Glutamatergic neuron (in vitro differentiated cells): Measurements from ENCODE around the gene NETO2. TPM values are rescaled to one million over a fixed set of nuclear protein-coding genes. Genes with fewer than 3 reads are reported as not detected.

ENCODE experiments used
- DNase-seq: peaks from one replicate; pipeline ENCODE4 v3.0.0; 2022
- H3K27ac Mint-ChIP-seq: one replicate; pipeline ENCODE4 v1.8.0; 2020; ENCODE audit warnings: mild to moderate bottlenecking, mixed read lengths, inconsistent platforms; ENCODE audit not compliant: unreplicated experiment
- H3K27me3 Mint-ChIP-seq: one replicate; pipeline ENCODE4 v1.8.0; 2020; ENCODE audit warnings: mild to moderate bottlenecking, moderate library complexity, mixed read lengths, inconsistent platforms; ENCODE audit not compliant: unreplicated experiment
- H3K36me3 Mint-ChIP-seq: one replicate; pipeline ENCODE4 v1.8.0; 2020; ENCODE audit warnings: mild to moderate bottlenecking, mixed read lengths, inconsistent platforms; ENCODE audit not compliant: unreplicated experiment
- H3K4me1 Mint-ChIP-seq: one replicate; pipeline ENCODE4 v1.8.0; 2020; ENCODE audit warnings: mild to moderate bottlenecking, low read depth, mixed read lengths, inconsistent platforms; ENCODE audit not compliant: unreplicated experiment
- H3K4me3 Mint-ChIP-seq: one replicate; pipeline ENCODE4 v1.8.0; 2020; ENCODE audit warnings: mild to moderate bottlenecking, mixed read lengths, inconsistent platforms; ENCODE audit not compliant: unreplicated experiment
- H3K9me3 Mint-ChIP-seq: one replicate; pipeline ENCODE4 v1.8.0; 2020; ENCODE audit warnings: mild to moderate bottlenecking, moderate library complexity, mixed read lengths, inconsistent platforms; ENCODE audit not compliant: unreplicated experiment
- total RNA-seq: library from RNA; stranded (reverse); fragmentation: NEBNext Ultra II Directional; extraction: Animal tissue kit (Norgen Biotek cat#: 25700); gene quantifications from one replicate; pipeline ENCODE4 v1.2.1, GENCODE V29; 2021; ENCODE audit not compliant: unreplicated experiment
- TF ChIP-seq, protein P1 (sequence below): fragments of 200-600 bp; sonication (generic); IDR thresholded peaks from one replicate; pipeline ENCODE4 v1.5.0; 2021; ENCODE audit not compliant: partially characterized antibody, unreplicated experiment

Gene NETO2
- total RNA-seq, 1 donor from 2014 or later, result 26.3 TPM

DNA sequence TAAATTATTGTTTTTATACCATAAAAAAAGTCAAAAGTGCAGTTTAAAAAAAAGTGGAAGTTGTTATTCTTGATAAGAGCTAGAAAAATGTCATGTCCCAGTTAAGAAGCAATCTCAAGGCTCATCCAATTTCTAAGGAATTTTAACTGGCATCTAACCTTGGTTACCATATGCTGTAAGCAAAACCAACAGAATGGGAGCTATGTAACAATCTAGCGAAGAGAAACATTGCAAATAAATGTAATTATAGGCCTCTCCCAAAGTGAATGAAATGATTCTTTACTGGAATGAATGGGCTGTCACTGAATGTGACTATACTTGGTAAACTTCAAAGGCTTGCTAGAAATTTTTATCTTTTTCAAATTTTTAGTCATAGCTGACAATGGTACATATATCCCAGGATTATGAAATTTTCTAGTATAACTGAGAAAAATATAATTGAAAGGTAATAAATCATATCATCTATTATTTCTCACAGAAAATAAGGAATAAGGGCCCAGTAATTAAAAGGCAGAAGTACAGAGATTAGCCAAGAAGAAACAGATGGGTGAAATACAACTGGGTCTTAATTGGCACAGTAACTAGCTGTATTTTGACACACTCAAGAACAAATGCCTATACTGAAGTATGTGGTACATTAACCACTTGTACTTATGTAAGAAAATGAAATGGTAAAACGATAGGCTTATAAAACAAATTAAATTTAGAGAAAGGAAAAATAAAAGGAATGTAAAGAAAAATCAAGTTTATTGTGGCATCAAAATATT is 61.5 kb downstream of the NETO2 start:
- H3K4me1 Mint-ChIP-seq, result no peaks in the 10 kb centered on the region
- H3K27ac Mint-ChIP-seq, result no peak overlapping the region
- DNase-seq, result no peak
- no peaks in the 10 kb centered on the region for H3K9me3 Mint-ChIP-seq
- H3K36me3 Mint-ChIP-seq, result peaks cover 4% of the 10 kb centered on the region
- no peak overlapping the region for H3K4me3 Mint-ChIP-seq
- TF ChIP-seq, protein P1, sequence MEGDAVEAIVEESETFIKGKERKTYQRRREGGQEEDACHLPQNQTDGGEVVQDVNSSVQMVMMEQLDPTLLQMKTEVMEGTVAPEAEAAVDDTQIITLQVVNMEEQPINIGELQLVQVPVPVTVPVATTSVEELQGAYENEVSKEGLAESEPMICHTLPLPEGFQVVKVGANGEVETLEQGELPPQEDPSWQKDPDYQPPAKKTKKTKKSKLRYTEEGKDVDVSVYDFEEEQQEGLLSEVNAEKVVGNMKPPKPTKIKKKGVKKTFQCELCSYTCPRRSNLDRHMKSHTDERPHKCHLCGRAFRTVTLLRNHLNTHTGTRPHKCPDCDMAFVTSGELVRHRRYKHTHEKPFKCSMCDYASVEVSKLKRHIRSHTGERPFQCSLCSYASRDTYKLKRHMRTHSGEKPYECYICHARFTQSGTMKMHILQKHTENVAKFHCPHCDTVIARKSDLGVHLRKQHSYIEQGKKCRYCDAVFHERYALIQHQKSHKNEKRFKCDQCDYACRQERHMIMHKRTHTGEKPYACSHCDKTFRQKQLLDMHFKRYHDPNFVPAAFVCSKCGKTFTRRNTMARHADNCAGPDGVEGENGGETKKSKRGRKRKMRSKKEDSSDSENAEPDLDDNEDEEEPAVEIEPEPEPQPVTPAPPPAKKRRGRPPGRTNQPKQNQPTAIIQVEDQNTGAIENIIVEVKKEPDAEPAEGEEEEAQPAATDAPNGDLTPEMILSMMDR, result no peak
- H3K27me3 Mint-ChIP-seq, result no peaks in the 10 kb centered on the region

DNA sequence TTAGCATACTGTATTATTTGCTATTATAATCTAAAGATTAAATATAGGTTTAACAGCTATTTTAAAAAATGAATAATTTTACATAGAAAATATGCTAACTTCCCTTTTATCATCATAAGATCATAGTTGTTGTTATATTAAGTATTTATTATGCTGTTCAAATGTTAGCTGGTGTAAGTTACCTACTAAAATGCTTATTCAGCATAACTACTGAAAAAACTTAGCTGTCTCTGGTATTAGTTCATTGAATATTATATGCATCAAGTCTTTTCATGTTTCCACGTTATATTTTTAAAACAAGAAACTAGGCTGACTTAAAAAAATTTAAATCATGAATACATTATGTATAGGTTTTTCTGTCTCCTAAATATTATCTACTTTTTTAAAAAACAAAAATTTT is 62.6 kb downstream of the NETO2 start:
- H3K9me3 Mint-ChIP-seq, result no peaks in the 10 kb centered on the region
- no peak overlapping the region for H3K4me3 Mint-ChIP-seq
- TF ChIP-seq, protein P1, result no peak
- no peak overlapping the region for H3K27ac Mint-ChIP-seq
- no peak for DNase-seq
- no peaks in the 10 kb centered on the region for H3K4me1 Mint-ChIP-seq
- H3K36me3 Mint-ChIP-seq, result peaks cover 4% of the 10 kb centered on the region
- H3K27me3 Mint-ChIP-seq, result no peaks in the 10 kb centered on the region

DNA sequence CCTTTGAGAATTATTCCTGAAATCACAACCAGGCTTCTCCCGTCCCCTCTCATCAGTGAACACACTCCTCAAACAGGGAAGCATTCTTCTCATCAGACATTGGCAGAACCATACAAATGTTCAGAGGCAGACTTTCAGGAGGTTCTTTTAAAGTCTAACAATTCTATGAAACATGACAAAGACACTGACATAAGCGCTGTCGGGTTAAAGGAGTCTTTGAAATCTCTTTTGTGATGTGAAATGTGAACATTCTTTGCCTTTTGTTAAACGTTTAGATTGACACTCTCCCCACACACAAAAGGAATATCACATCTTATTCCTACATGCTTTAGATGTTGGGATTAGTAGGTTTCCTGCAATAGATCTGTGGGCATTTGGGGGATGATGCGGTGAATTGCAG is 63.9 kb downstream of the NETO2 start:
- Mint-ChIP-seq H3K4me1 (no peaks in the 10 kb centered on the region), H3K27ac (no peak overlapping the region), H3K27me3 (no peaks in the 10 kb centered on the region), H3K9me3 (no peaks in the 10 kb centered on the region), H3K4me3 (no peak overlapping the region), H3K36me3 (peaks cover 4% of the 10 kb centered on the region)
- DNase-seq, result no peak
- TF ChIP-seq, protein P1, result no peak

DNA sequence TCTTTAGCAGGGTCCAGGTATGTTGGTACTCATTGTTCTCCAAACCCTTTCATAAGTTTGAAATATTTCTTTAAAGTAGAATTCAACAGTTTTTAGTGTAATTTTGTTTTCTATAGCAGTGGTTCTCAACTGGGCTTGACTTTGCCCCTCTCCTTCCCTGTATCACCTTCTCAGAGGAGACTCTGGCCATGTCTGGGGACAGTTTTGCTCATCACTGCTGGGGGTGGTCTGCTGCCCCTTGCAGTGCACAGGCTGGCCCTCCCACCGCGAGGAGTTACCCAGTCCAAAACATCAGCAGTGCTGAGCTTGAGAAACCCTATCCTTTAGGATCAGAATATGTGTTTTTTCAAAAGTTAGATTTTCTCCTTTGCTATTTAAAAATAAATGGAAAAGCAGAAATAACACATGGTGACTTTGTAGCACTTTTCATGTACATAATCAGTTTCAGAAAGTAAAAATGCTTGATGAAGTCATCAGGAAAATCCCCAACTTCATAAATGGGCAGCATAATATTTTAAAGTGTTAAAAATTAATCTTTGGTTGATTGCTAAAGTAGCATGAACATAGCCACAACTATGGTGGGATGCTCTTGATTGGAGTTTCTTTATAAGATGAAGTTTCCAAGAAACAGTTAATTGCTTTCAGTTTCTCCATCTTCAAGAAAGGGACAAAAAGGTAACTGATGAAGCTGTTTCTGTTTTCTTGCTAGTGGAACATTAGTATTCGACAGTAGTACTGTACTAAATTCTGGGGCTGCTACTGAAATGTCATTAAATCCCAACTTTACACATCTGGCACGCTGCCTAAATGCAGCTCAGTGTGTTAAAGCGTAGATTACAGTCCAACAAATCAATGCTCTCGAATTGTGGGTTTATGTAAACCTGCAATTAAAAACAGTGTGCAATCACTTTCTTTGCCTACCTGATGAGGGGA is 70.3 kb downstream of the NETO2 start:
- Mint-ChIP-seq H3K9me3 (peaks cover 3% of the 10 kb centered on the region), H3K36me3 (no peaks in the 10 kb centered on the region), H3K27ac (no peak overlapping the region), H3K4me1 (no peaks in the 10 kb centered on the region), H3K4me3 (no peak overlapping the region), H3K27me3 (no peaks in the 10 kb centered on the region)
- TF ChIP-seq, protein P1, result no peak
- no peak for DNase-seq

DNA sequence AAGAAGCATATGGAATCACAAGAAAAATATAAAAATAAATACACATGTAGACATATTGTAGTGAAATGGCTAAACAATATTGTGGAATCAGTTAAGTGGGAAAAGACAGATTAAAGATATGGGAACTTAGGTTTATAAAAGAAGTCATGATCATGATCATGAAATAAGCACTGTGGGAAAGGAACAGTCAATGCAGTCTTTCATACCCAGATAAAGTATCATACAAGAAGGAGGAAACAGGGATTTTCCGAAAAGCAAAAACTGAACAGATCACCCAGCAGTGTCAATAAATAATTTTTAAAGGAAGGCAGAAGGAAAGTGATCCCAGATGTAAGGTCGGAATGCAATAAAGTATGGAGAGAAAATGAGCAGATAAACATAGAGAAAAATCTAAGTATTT is 71.6 kb downstream of the NETO2 start:
- Mint-ChIP-seq H3K27me3 (no peaks in the 10 kb centered on the region), H3K4me1 (no peaks in the 10 kb centered on the region), H3K27ac (no peak overlapping the region), H3K4me3 (no peak overlapping the region), H3K9me3 (peaks cover 3% of the 10 kb centered on the region), H3K36me3 (no peaks in the 10 kb centered on the region)
- DNase-seq, result no peak
- TF ChIP-seq, protein P1, result no peak
